Muscle layer of colon (tissue), 2 donors: ENCODE data around the gene FAM162B.
"Not testable (repeated sequence)": the region's sequence is repeated elsewhere in the genome, so short reads cannot be mapped to it uniquely, and the experiment has no call there.

Experiments used
- H3K27ac ChIP-seq: one replicate; pipeline ENCODE4 v1.7.0; 2013; ENCODE audit warnings: low read depth, mild to moderate bottlenecking, low read length, moderate library complexity
- H3K27me3 ChIP-seq, 2 donors: one replicate each; pipeline ENCODE4 v1.7.0; 2013; ENCODE audit warnings: low read length in 2 of 2, mild to moderate bottlenecking in 2 of 2; ENCODE audit not compliant: insufficient read depth in 2 of 2, control insufficient read depth in 1 of 2
- H3K36me3 ChIP-seq: one replicate; pipeline ENCODE4 v1.7.0; 2013; ENCODE audit warnings: mild to moderate bottlenecking, low read length; ENCODE audit not compliant: insufficient read depth
- H3K4me1 ChIP-seq: one replicate; pipeline ENCODE4 v1.7.0; 2013; ENCODE audit warnings: mild to moderate bottlenecking, low read length; ENCODE audit not compliant: insufficient read depth
- H3K4me3 ChIP-seq, 2 donors: one replicate each; pipeline ENCODE4 v1.7.0; 2013; ENCODE audit warnings: low read length in 2 of 2, low read depth in 1 of 2, mild to moderate bottlenecking in 1 of 2, moderate library complexity in 1 of 2
- H3K9ac ChIP-seq: one replicate; pipeline ENCODE4 v1.7.0; 2013; ENCODE audit warnings: low read length
- H3K9me3 ChIP-seq: one replicate; pipeline ENCODE4 v1.7.0; 2013; ENCODE audit warnings: mild to moderate bottlenecking, low read length
- donor health status: abdominal sarcoma.
- donor health status: Adenocarcinoma of cecum.

FAM162B gene

DNA sequence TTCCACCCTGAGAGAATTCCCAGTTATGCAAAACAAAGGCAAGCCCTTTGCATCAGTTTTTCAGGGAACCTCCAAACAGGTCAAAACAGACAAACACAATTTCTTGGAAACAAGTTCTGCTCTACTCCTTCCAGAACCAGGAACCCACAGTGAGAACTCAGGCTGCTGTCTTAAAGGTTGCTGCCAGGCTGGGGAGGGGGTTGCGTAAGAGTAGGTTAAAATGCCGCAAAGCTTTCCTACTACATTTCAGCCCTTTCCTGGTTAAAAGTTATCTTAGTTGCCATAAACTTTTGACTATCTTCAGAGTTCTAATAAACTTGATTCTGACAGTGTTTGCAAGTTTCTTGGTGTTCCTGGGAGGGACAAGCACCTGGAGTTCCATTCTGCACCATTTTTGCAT lies 50.8 kb downstream of the FAM162B start:
- Histone ChIP-seq H3K9ac (no peak overlapping the region), H3K27ac (no peak overlapping the region), H3K9me3 (no peaks in the 10 kb centered on the region), H3K27me3 (no peaks in the 10 kb centered on the region), H3K36me3 (peaks cover 18% of the 10 kb centered on the region), H3K4me3 (no peak overlapping the region), H3K4me1 (no peaks in the 10 kb centered on the region)

DNA sequence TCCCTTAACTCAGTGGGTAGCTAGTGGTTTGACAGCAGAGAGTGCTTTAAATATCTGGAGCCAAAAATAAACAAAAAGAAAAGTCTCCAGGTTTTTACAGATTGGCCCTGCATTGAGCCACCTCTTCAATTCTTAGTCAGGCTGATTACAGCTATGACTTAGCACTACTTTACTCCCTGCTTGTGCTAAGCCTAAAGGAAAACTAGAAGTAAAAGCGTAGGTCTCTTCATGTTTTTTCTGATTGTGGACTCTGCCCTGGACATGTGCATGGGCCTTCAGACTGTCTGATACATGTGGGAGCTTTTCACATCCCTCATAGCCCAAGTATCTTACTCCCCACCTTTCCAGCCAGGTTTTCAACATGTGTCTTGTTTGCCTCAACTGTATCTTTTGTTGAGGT lies 51.2 kb downstream of the FAM162B start:
- Histone ChIP-seq H3K4me3 (no peak overlapping the region), H3K9me3 (no peaks in the 10 kb centered on the region), H3K9ac (no peak overlapping the region), H3K27me3 (no peaks in the 10 kb centered on the region), H3K36me3 (peaks cover 13% of the 10 kb centered on the region), H3K27ac (no peak overlapping the region), H3K4me1 (no peaks in the 10 kb centered on the region)

DNA sequence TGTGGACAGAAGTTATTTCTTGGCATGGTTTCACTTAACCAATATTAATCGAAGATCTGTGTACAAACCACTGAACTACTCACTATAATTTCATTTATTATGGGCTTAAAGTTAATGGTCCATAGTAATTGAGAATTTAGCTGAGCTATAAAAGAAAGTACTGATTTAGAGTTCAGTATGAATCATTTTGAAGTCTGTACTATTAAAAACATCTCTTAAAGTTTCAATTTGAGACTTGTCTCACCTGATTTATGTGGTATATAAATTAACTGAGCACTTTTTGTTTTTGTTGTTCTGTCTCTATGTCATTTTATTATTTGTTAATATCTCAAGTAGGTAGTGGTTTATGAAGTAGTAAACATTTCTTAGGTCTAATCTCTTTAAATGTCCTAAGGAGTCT lies 59.6 kb downstream of the FAM162B start:
- peaks cover 19% of the 10 kb centered on the region for H3K36me3 ChIP-seq
- no peaks in the 10 kb centered on the region for H3K27me3 ChIP-seq
- no peak overlapping the region for H3K27ac ChIP-seq
- no peaks in the 10 kb centered on the region for H3K4me1 ChIP-seq
- no peak overlapping the region for H3K9ac ChIP-seq
- H3K4me3 ChIP-seq: no peak overlapping the region
- no peaks in the 10 kb centered on the region for H3K9me3 ChIP-seq

DNA sequence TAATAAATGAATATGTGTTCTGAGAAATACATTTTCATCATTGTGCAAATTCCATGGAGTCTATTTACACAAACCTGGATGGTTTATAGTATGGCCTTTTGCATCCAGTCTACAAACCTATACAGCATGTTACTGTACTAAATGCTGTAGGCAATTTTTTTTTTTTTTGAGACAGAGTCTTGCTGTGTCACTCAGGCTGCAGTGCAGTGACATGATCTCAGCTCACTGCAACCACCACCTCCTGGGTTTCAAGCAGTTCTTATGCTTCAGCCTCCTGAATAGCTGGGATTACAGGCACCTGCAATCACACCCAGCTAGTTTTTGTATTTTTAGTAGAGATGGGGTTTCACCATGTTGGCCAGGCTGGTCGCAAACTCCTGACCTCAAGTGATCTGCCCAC lies 61.6 kb downstream of the FAM162B start:
- not testable (repeated sequence) for H3K27me3 ChIP-seq, H3K9ac ChIP-seq, H3K4me3 ChIP-seq, H3K9me3 ChIP-seq, H3K27ac ChIP-seq, H3K4me1 ChIP-seq
- peaks cover 19% of the 10 kb centered on the region for H3K36me3 ChIP-seq
